Testis (tissue), 3 donors: ENCODE measurements around the gene ETHE1. TPM values are rescaled to one million over a fixed set of nuclear protein-coding genes. Genes with fewer than 3 reads are reported as not detected.
A peak's percentile ranks its signal among the peaks of the same experiment; 100 is the strongest.

Experiments
- DNase-seq: peaks from one replicate; pipeline ENCODE4 v3.0.0-alpha.2; 2019
- H3K27ac ChIP-seq, 2 donors: fragments of 200-600 bp; sonication (generic); one replicate each; pipeline ENCODE4 v1.5.1; 2019
- H3K27me3 ChIP-seq: fragments of 200-600 bp; sonication (generic); one replicate; pipeline ENCODE4 v1.5.1; 2019
- H3K36me3 ChIP-seq: fragments of 200-600 bp; sonication (generic); one replicate; pipeline ENCODE4 v1.5.1; 2017; ENCODE audit warnings: low read depth; ENCODE audit errors: missing control alignments
- H3K4me1 ChIP-seq: fragments of 200-600 bp; sonication (generic); one replicate; pipeline ENCODE4 v1.5.1; 2019
- H3K4me3 ChIP-seq, 2 donors: fragments of 200-600 bp; sonication (generic); one replicate each; pipeline ENCODE4 v1.5.1; 2017 to 2019
- H3K9me3 ChIP-seq: fragments of 200-600 bp; sonication (generic); one replicate; pipeline ENCODE4 v1.5.1; 2017
- CTCF ChIP-seq, 3 experiments: fragments of 450-650 bp in 2 of 3; fragments of 200-600 bp in 1 of 3; sonication (generic) in 1 of 3; IDR thresholded peaks; one replicate each; pipeline ENCODE4 v1.5.1; 2016 to 2019; ENCODE audit warnings: antibody characterized with exemption in 3 of 3, mild to moderate bottlenecking in 2 of 3, moderate library complexity in 1 of 3
- POLR2A ChIP-seq: fragments of 450-650 bp; IDR thresholded peaks from one replicate; pipeline ENCODE4 v1.6.1; 2017; ENCODE audit warnings: antibody characterized with exemption, mild to moderate bottlenecking, moderate library complexity
- WGBS, 2 donors: methylation state at CpG; one replicate each; pipeline ENCODE4 v1.1.5; 2018; 5-methylcytosine and 5-hydroxymethylcytosine counted together
- intact Hi-C: fragments of 100-400 bp; cut with DNase I; formaldehyde crosslinking; loops from one replicate; pipeline ENCODE4 v1.15.1; 2023; ENCODE audit warnings: low total_unique reads
- polyA plus RNA-seq: library from polyadenylated mRNA; stranded (reverse); fragments of 350-450 nt; fragmentation: Illumina TruSeq; extraction: RNeasy Lipid Tissue Mini Kit (QIAGEN cat#74804); gene quantifications from one replicate; pipeline ENCODE4 v1.2.3, GENCODE V29; 2014; ENCODE audit warnings: low read depth, low replicate concordance; ENCODE audit not compliant: insufficient read depth
- total RNA-seq, 2 donors: library from RNA; depleted of rRNA; stranded (reverse); fragments of >200 nt; gene quantifications; one replicate each; pipeline ENCODE4 v1.2.3, GENCODE V29; 2016

ETHE1 gene
- total and polyA plus RNA-seq, 3 donors from 2014 or later = 11.2 to 13.1 (median 11.5) TPM

- WGBS, 2 donors = 0 to 1% methylated on average over 10 to 41 of the region's 41 CpGs
- H3K9me3 ChIP-seq = peaks cover 4% of the 10 kb centered on the region
- intact Hi-C loops = no loop called here
- H3K36me3 ChIP-seq = no peaks in the 10 kb centered on the region
- TF ChIP-seq POLR2A (no peak), CTCF (IDR thresholded peaks at IDR 0.05) (no peak)
- H3K27me3 ChIP-seq = no peaks in the 10 kb centered on the region
- H3K4me3 ChIP-seq = peak overlapping the region; percentile 59 to 61
- peak; percentile 99 for DNase-seq
- peaks cover 5% of the 10 kb centered on the region for H3K4me1 ChIP-seq
- H3K27ac ChIP-seq = peak overlapping the region; percentile 31 to 90
Measured at GRCh38 chr19:43533546-43534304, 6.7 kb upstream of the ETHE1 start.

GRCh38 chr19:43532962-43533545 is 6.1 kb upstream of the ETHE1 start, which contains the start of gene ZNF575:
TSS of gene ZNF575 (plus strand) at chr19:43533188. CDS start at chr19:43534423, 1,235 bp downstream.
- no peaks in the 10 kb centered on the region for H3K9me3 ChIP-seq
- H3K36me3 ChIP-seq = no peaks in the 10 kb centered on the region
- H3K27ac ChIP-seq = peak within 1 kb of the TSS; percentile 31 to 90
- WGBS, 2 donors = 0 to 1% methylated on average over 25 to 46 of the region's 47 CpGs
- H3K4me3 ChIP-seq = peak within 1 kb of the TSS; percentile 59 to 61
- intact Hi-C loops = no loop called here
- H3K4me1 ChIP-seq = peaks cover 5% of the 10 kb centered on the region
- H3K27me3 ChIP-seq = no peaks in the 10 kb centered on the region
- peak; percentile 95 for DNase-seq
- TF ChIP-seq POLR2A = no peak
- TF ChIP-seq CTCF (IDR thresholded peaks at IDR 0.05) = peak in 1 of 3 experiments; percentile 29

GRCh38 chr19:43532571-43532961 is 5.6 kb upstream of the ETHE1 start:
- Histone ChIP-seq H3K27ac (peak overlapping the region; percentile 31 to 90), H3K36me3 (no peaks in the 10 kb centered on the region), H3K9me3 (no peaks in the 10 kb centered on the region), H3K4me3 (peak overlapping the region; percentile 59 to 61), H3K4me1 (peaks cover 7% of the 10 kb centered on the region), H3K27me3 (no peaks in the 10 kb centered on the region)
- peak; percentile 54 for DNase-seq
- 1 to 5% methylated on average over 11 to 16 of the region's 16 CpGs for WGBS, 2 donors
- intact Hi-C loops = no loop called here
- TF ChIP-seq CTCF (IDR thresholded peaks at IDR 0.05) (no peak), POLR2A (no peak)

- intact Hi-C loops = no loop called here
- H3K4me3 ChIP-seq = peak overlapping the region; percentile 69 to 83
- DNase-seq = no peak
- H3K4me1 ChIP-seq = peaks cover 26% of the 10 kb centered on the region
- no peaks in the 10 kb centered on the region for H3K36me3 ChIP-seq
- no peaks in the 10 kb centered on the region for H3K9me3 ChIP-seq
- H3K27me3 ChIP-seq = no peaks in the 10 kb centered on the region
- no peak overlapping the region for H3K27ac ChIP-seq
- no peak for TF ChIP-seq CTCF (IDR thresholded peaks at IDR 0.05)
- TF ChIP-seq POLR2A = no peak
- 17 to 18% methylated on average over 13 of the region's 13 CpGs for WGBS, 2 donors
Measured at GRCh38 chr19:43527860-43528622, 1.0 kb upstream of the ETHE1 start.
